Nephron (organoid): ENCODE measurements around the gene ZNF470.

ENCODE experiments used
- H3K27ac Mint-ChIP-seq, 3 experiments: 2 replicates each; pipeline ENCODE4 v1.8.0; 2020; ENCODE audit warnings: mixed read lengths in 3 of 3, mild to moderate bottlenecking in 2 of 3, moderate library complexity in 1 of 3
- H3K27me3 Mint-ChIP-seq: 2 replicates; pipeline ENCODE4 v1.8.0; 2021; ENCODE audit warnings: low read depth, mild to moderate bottlenecking, moderate library complexity, mixed read lengths
- H3K36me3 Mint-ChIP-seq: 2 replicates; pipeline ENCODE4 v1.8.0; 2020; ENCODE audit warnings: low read depth, mixed read lengths
- H3K4me1 Mint-ChIP-seq: 2 replicates; pipeline ENCODE4 v1.8.0; 2020; ENCODE audit warnings: mixed read lengths
- H3K4me3 Mint-ChIP-seq, 3 experiments: 2 replicates each; pipeline ENCODE4 v1.8.0; 2020; ENCODE audit warnings: mild to moderate bottlenecking in 3 of 3, mixed read lengths in 3 of 3, moderate library complexity in 2 of 3
- H3K9me3 Mint-ChIP-seq: 2 replicates; pipeline ENCODE4 v1.8.0; 2020; ENCODE audit warnings: mixed read lengths
- TF ChIP-seq, protein P1 (sequence below), 3 experiments: fragments of 200-600 bp; sonication (generic); IDR thresholded peaks; one replicate each; pipeline ENCODE4 v1.5.0; 2021; ENCODE audit warnings: antibody characterized with exemption in 3 of 3; ENCODE audit not compliant: unreplicated experiment in 3 of 3

ZNF470 gene

GRCh38 chr19:56612737-56613136 is 45.5 kb downstream of the ZNF470 start:
- Mint-ChIP-seq H3K27ac (no peak overlapping the region), H3K4me3 (no peak overlapping the region), H3K9me3 (peaks cover 98% of the 10 kb centered on the region), H3K27me3 (peaks cover 5% of the 10 kb centered on the region), H3K36me3 (peaks cover 100% of the 10 kb centered on the region), H3K4me1 (no peaks in the 10 kb centered on the region)
- TF ChIP-seq, protein P1, sequence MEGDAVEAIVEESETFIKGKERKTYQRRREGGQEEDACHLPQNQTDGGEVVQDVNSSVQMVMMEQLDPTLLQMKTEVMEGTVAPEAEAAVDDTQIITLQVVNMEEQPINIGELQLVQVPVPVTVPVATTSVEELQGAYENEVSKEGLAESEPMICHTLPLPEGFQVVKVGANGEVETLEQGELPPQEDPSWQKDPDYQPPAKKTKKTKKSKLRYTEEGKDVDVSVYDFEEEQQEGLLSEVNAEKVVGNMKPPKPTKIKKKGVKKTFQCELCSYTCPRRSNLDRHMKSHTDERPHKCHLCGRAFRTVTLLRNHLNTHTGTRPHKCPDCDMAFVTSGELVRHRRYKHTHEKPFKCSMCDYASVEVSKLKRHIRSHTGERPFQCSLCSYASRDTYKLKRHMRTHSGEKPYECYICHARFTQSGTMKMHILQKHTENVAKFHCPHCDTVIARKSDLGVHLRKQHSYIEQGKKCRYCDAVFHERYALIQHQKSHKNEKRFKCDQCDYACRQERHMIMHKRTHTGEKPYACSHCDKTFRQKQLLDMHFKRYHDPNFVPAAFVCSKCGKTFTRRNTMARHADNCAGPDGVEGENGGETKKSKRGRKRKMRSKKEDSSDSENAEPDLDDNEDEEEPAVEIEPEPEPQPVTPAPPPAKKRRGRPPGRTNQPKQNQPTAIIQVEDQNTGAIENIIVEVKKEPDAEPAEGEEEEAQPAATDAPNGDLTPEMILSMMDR (IDR thresholded peaks at IDR 0.05; ENCODE audit: unreplicated experiment in 3 of 3): no peak

DNA sequence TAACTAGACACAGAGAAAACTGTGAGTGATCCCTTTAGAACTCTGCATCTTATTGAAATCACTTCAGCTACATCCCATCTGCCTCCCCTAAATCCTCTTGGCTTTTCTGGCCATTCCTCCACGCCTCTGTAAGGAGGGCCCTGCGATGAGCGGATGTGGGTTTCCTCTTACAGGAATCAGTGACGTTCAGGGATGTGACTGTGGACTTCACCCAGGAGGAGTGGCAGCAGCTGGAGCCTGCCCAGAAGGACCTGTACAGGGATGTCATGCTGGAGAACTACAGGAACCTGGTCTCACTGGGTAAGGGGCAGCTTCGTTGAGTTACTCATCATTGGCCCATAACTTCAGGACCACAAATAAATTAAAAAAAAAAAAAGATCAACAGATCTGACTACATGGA is 46.4 kb downstream of the ZNF470 start:
- Mint-ChIP-seq H3K4me1 (no peaks in the 10 kb centered on the region), H3K36me3 (peaks cover 100% of the 10 kb centered on the region), H3K4me3 (no peak overlapping the region), H3K27ac (no peak overlapping the region), H3K9me3 (peaks cover 97% of the 10 kb centered on the region), H3K27me3 (peaks cover 7% of the 10 kb centered on the region)
- TF ChIP-seq, protein P1 (IDR thresholded peaks at IDR 0.05; ENCODE audit: unreplicated experiment in 3 of 3): no peak

DNA sequence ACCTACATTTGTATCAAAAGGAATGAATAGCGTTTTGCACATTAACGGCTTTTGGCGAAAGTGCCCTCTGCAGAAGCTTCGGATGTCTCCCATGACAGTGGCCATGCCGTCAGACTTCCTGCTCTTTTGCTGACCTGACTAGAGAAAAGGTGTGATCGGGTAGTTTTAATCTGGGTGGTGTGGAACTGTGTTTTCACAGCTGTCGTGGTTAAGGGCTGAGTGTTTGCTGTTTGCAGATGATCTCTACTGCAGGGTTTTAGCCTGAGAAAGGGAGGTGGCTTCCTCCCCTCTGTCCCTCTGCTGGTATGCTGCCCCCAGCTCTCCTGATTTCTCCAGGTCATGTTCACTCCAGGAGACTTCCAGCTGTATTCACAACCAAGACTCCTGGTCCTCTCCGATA is 50.3 kb downstream of the ZNF470 start:
- Mint-ChIP-seq H3K4me1 (no peaks in the 10 kb centered on the region), H3K4me3 (no peak overlapping the region), H3K36me3 (peaks cover 98% of the 10 kb centered on the region), H3K27me3 (peaks cover 7% of the 10 kb centered on the region), H3K27ac (no peak overlapping the region), H3K9me3 (peaks cover 90% of the 10 kb centered on the region)
- TF ChIP-seq, protein P1 (IDR thresholded peaks at IDR 0.05; ENCODE audit: unreplicated experiment in 3 of 3): no peak

DNA sequence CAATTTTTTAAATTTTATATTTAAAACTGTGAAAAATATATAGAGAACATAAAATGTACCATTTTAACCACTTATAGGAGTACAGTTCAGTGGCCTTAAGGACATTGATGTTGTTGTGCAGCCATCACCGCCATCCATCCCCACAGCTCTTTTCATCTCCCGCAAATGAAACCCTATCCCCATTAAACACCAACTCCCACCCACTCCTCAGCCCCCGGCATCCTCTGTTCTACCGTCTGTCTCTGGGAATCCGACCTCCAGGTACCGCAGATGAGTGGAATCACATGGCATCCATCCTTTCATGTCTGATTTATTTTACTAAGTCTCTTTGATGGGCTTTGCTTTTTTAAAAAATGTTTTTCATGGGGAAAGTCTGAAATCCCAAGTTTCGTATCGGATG is 51.9 kb downstream of the ZNF470 start:
- TF ChIP-seq, protein P1 (IDR thresholded peaks at IDR 0.05; ENCODE audit: unreplicated experiment in 3 of 3): no peak
- no peak overlapping the region for H3K4me3 Mint-ChIP-seq
- no peaks in the 10 kb centered on the region for H3K4me1 Mint-ChIP-seq
- H3K9me3 Mint-ChIP-seq: peaks cover 84% of the 10 kb centered on the region
- H3K27me3 Mint-ChIP-seq: peaks cover 8% of the 10 kb centered on the region
- peaks cover 98% of the 10 kb centered on the region for H3K36me3 Mint-ChIP-seq
- H3K27ac Mint-ChIP-seq: no peak overlapping the region

DNA sequence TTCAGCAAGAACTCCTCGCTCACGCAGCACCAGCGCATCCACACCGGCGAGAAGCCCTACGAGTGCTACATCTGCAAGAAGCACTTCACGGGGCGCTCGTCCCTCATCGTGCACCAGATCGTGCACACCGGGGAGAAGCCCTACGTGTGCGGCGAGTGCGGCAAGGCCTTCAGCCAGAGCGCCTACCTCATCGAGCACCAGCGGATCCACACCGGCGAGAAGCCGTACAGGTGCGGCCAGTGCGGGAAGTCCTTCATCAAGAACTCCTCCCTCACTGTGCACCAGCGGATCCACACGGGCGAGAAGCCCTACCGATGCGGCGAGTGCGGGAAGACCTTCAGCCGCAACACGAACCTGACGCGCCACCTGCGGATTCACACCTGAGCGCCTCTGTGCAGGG is 55.1 kb downstream of the ZNF470 start:
- H3K27ac Mint-ChIP-seq: no peak overlapping the region
- H3K36me3 Mint-ChIP-seq: peaks cover 98% of the 10 kb centered on the region
- H3K4me3 Mint-ChIP-seq: no peak overlapping the region
- H3K27me3 Mint-ChIP-seq: peaks cover 12% of the 10 kb centered on the region
- TF ChIP-seq, protein P1 (IDR thresholded peaks at IDR 0.05; ENCODE audit: unreplicated experiment in 3 of 3): no peak
- peaks cover 69% of the 10 kb centered on the region for H3K9me3 Mint-ChIP-seq
- H3K4me1 Mint-ChIP-seq: no peaks in the 10 kb centered on the region

GRCh38 chr19:56623006-56623405 is 55.7 kb downstream of the ZNF470 start:
- no peak overlapping the region for H3K4me3 Mint-ChIP-seq
- no peak overlapping the region for H3K27ac Mint-ChIP-seq
- no peaks in the 10 kb centered on the region for H3K4me1 Mint-ChIP-seq
- peaks cover 7% of the 10 kb centered on the region for H3K27me3 Mint-ChIP-seq
- H3K36me3 Mint-ChIP-seq: peaks cover 98% of the 10 kb centered on the region
- H3K9me3 Mint-ChIP-seq: peaks cover 69% of the 10 kb centered on the region
- TF ChIP-seq, protein P1 (IDR thresholded peaks at IDR 0.05; ENCODE audit: unreplicated experiment in 3 of 3): no peak
